Fibroblast of pulmonary artery (primary cell): Measurements from ENCODE around the gene RBMS1.

Experiments used
- DNase-seq: peaks from one replicate; pipeline ENCODE4 v3.0.0-alpha.2; 2010; ENCODE audit warnings: low read depth
- H3K4me3 ChIP-seq: replicated peaks from 2 replicates; pipeline ENCODE4 v1.5.1; 2011; ENCODE audit warnings: low read depth, mild to moderate bottlenecking, control low read depth, low read length, moderate library complexity
- CTCF ChIP-seq: IDR thresholded peaks from 2 replicates; pipeline ENCODE4 v1.5.1; 2011; ENCODE audit warnings: mild to moderate bottlenecking, control low read depth, low read length, inconsistent platforms; ENCODE audit errors: missing control alignments

Gene RBMS1

GRCh38 chr2:160257743-160258491 is 235.7 kb downstream of the RBMS1 start:
- H3K4me3 ChIP-seq, result no peak overlapping the region
- DNase-seq, result no peak
- no peak for TF ChIP-seq CTCF

- no peak overlapping the region for H3K4me3 ChIP-seq
- no peak for TF ChIP-seq CTCF
- DNase-seq, result no peak
Measured at GRCh38 chr2:160257041-160257742, 236.4 kb downstream of the RBMS1 start.

GRCh38 chr2:160256507-160256906 is 237.1 kb downstream of the RBMS1 start:
- no peak for DNase-seq
- TF ChIP-seq CTCF, result no peak

GRCh38 chr2:160255408-160255807 is 238.2 kb downstream of the RBMS1 start:
- no peak for DNase-seq
- no peak for TF ChIP-seq CTCF
- H3K4me3 ChIP-seq, result no peak overlapping the region

More at GRCh38 chr2:160256507-160256906, 237.1 kb downstream of the RBMS1 start:
- no peak overlapping the region for H3K4me3 ChIP-seq

- TF ChIP-seq CTCF, result no peak
- DNase-seq, result no peak
- H3K4me3 ChIP-seq, result no peak overlapping the region
Measured at GRCh38 chr2:160254189-160254762, 239.3 kb downstream of the RBMS1 start.

- no peak overlapping the region for H3K4me3 ChIP-seq
Measured at GRCh38 chr2:160253440-160254188, 240.0 kb downstream of the RBMS1 start.

More at GRCh38 chr2:160253440-160254188, 240.0 kb downstream of the RBMS1 start:
- no peak for TF ChIP-seq CTCF
- no peak for DNase-seq
